Loucy (cell line): Measurements from ENCODE around the gene GPX7.

Source experiments
- H2AFZ ChIP-seq: fragments of 200-600 bp; sonication (generic); 2 replicates; pipeline ENCODE4 v1.6.0; 2016; ENCODE audit warnings: antibody characterized with exemption, mild to moderate bottlenecking, low read length, moderate library complexity
- H3F3A ChIP-seq: fragments of 200-600 bp; 2 replicates; pipeline ENCODE4 v1.6.0; 2016; ENCODE audit warnings: antibody characterized with exemption, low read depth, mild to moderate bottlenecking
- H3K27me3 ChIP-seq: fragments of 200-600 bp; sonication (generic); 2 replicates; pipeline ENCODE4 v1.6.1; 2014; ENCODE audit warnings: low read length, mild to moderate bottlenecking; ENCODE audit not compliant: insufficient read depth, poor library complexity, severe bottlenecking
- H3K36me3 ChIP-seq: fragments of 200-600 bp; sonication (generic); 2 replicates; pipeline ENCODE4 v1.6.1; 2016; ENCODE audit warnings: low read length; ENCODE audit not compliant: insufficient read depth
- H3K4me1 ChIP-seq: fragments of 200-600 bp; sonication (generic); 2 replicates; pipeline ENCODE4 v1.5.1; 2014; ENCODE audit warnings: low read length, mild to moderate bottlenecking; ENCODE audit not compliant: insufficient read depth, poor library complexity, severe bottlenecking
- H3K4me2 ChIP-seq: fragments of 200-600 bp; sonication (generic); 2 replicates; pipeline ENCODE4 v1.6.0; 2014; ENCODE audit warnings: antibody characterized with exemption, low read length, low read depth, mild to moderate bottlenecking; ENCODE audit not compliant: poor library complexity, severe bottlenecking
- H3K4me3 ChIP-seq: fragments of 200-600 bp; sonication (generic); 2 replicates; pipeline ENCODE4 v1.5.1; 2014; ENCODE audit warnings: low read length, mild to moderate bottlenecking, mixed read lengths; ENCODE audit not compliant: poor library complexity, severe bottlenecking
- H3K79me2 ChIP-seq: fragments of 200-600 bp; sonication (generic); 2 replicates; pipeline ENCODE4 v1.6.1; 2014; ENCODE audit warnings: low read length; ENCODE audit not compliant: insufficient read depth
- H3K9ac ChIP-seq: fragments of 200-600 bp; sonication (generic); 2 replicates; pipeline ENCODE4 v1.6.0; 2014; ENCODE audit warnings: mild to moderate bottlenecking, low read depth, low read length, moderate library complexity; ENCODE audit not compliant: poor library complexity, severe bottlenecking
- H3K9me2 ChIP-seq: fragments of 200-600 bp; sonication (generic); replicated peaks from 2 replicates; pipeline ENCODE4 v1.6.1; 2016; ENCODE audit warnings: low read depth, low read length, mixed read lengths
- H3K9me3 ChIP-seq: fragments of 200-600 bp; sonication (generic); 2 replicates; pipeline ENCODE4 v1.6.1; 2014; ENCODE audit warnings: mild to moderate bottlenecking, antibody characterized with exemption, low read length, low read depth; ENCODE audit not compliant: insufficient read depth
- H4K20me1 ChIP-seq: fragments of 200-600 bp; sonication (generic); 2 replicates; pipeline ENCODE4 v1.6.0; 2014; ENCODE audit warnings: antibody characterized with exemption, low read length, mild to moderate bottlenecking; ENCODE audit not compliant: insufficient read depth, poor library complexity, severe bottlenecking
- EZH2phosphoT487 ChIP-seq: fragments of 200-600 bp; IDR thresholded peaks from 2 replicates; pipeline ENCODE4 v1.6.1; 2018; ENCODE audit warnings: antibody characterized with exemption, mild to moderate bottlenecking, moderate library complexity, borderline replicate concordance
- TF ChIP-seq, protein P1 (sequence below): fragments of 200-600 bp; sonication (generic); conservative IDR thresholded peaks from 2 replicates; pipeline ENCODE4 v1.5.1; 2014; ENCODE audit warnings: mild to moderate bottlenecking, antibody characterized with exemption, low read length

GPX7 gene

DNA sequence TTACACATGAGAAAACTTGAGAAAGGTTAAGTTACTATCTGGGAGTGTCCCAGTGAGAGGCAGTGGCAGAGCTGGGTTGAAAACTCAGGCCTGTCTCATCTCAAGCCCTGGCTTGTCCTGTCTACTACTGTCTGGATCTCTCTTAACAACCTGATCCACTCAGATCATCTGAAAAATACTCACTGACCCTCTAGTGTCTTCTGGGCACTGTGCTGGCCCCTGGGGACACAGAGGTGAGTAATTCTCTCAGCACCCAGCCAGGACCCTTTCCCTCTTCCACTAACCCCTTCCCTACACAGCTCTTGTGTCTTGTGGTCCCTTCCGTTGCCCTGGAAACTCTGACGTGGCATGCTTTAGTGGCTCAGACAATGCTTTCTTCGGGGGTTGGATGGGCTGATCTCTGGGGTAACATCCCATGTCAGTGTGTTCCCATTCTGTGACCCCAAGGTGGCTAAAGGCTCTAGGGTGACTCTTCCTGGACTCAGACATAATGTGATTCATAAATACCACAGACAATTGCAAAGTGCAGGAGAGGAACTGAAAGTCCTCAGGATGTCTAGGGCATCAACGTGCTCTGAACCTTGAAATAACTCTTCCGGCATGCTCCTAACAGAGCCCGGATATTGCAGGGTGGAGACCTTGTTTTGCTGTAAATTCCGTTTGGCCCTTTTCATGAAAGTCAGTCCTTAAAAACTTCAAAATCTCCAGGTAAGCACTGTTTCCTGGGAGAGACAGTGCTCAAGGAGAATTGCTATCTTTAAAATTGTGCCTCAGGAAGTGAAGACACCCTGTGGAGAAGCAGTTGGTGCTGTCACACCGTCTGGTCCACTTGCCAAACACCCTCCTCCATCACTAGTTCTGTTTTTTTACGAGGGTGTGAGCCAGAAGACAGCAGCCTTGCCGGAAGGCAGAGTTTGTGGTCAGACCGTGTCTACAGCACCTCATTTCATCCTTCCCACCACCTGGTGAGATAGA, 34.8 kb downstream of the GPX7 start:
- Histone ChIP-seq H3K27me3 (no peaks in the 10 kb centered on the region), H3K9me3 (no peaks in the 10 kb centered on the region), H3K4me2 (peak overlapping the region; percentile 74), H3K9me2 (no peaks in the 10 kb centered on the region), H3K79me2 (no peaks in the 10 kb centered on the region), H3K36me3 (no peaks in the 10 kb centered on the region), H3F3A (peaks cover 5% of the 10 kb centered on the region; the same call in 1 of the 2 replicates), H3K9ac (peak overlapping the region; percentile 74), H2AFZ (peak overlapping the region; percentile 57), H3K4me1 (peaks cover 56% of the 10 kb centered on the region), H3K4me3 (peak overlapping the region; percentile 59), H4K20me1 (no peaks in the 10 kb centered on the region)
- no peak for TF ChIP-seq EZH2phosphoT487
- TF ChIP-seq, protein P1, sequence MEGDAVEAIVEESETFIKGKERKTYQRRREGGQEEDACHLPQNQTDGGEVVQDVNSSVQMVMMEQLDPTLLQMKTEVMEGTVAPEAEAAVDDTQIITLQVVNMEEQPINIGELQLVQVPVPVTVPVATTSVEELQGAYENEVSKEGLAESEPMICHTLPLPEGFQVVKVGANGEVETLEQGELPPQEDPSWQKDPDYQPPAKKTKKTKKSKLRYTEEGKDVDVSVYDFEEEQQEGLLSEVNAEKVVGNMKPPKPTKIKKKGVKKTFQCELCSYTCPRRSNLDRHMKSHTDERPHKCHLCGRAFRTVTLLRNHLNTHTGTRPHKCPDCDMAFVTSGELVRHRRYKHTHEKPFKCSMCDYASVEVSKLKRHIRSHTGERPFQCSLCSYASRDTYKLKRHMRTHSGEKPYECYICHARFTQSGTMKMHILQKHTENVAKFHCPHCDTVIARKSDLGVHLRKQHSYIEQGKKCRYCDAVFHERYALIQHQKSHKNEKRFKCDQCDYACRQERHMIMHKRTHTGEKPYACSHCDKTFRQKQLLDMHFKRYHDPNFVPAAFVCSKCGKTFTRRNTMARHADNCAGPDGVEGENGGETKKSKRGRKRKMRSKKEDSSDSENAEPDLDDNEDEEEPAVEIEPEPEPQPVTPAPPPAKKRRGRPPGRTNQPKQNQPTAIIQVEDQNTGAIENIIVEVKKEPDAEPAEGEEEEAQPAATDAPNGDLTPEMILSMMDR: no peak

DNA sequence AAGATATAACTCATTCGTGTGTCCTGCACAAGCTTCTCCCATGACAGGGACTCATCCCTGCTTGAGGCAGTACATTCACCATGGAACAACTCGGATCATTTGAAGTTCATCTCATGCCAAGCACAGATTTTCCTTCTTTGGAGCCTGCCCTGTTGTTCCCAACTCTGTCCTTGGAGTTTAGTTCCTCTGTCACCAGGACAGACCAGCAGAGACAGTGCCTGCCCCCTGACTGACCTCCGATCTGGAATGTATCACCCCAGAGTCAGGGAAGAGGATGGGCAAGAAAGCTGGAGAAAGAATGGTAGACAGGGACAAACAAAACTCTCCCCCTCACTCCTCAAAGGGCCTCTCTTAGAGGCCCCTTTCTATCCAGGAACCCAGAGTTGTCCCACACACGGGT, 35.8 kb downstream of the GPX7 start:
- no peak for TF ChIP-seq EZH2phosphoT487
- TF ChIP-seq, protein P1: no peak
- Histone ChIP-seq H3K9me2 (no peaks in the 10 kb centered on the region), H3K79me2 (no peaks in the 10 kb centered on the region), H3K9me3 (no peaks in the 10 kb centered on the region), H3K4me3 (peak overlapping the region; percentile 59), H3K27me3 (no peaks in the 10 kb centered on the region), H3K4me1 (peaks cover 52% of the 10 kb centered on the region), H3K36me3 (no peaks in the 10 kb centered on the region), H4K20me1 (no peaks in the 10 kb centered on the region), H2AFZ (0 out of 2 replicates have a peak overlapping the region, but pooled peaks have one; percentile 5), H3K4me2 (peak overlapping the region; percentile 74), H3K9ac (peak overlapping the region; percentile 74), H3F3A (peaks cover 5% of the 10 kb centered on the region; the same call in 1 of the 2 replicates)

DNA sequence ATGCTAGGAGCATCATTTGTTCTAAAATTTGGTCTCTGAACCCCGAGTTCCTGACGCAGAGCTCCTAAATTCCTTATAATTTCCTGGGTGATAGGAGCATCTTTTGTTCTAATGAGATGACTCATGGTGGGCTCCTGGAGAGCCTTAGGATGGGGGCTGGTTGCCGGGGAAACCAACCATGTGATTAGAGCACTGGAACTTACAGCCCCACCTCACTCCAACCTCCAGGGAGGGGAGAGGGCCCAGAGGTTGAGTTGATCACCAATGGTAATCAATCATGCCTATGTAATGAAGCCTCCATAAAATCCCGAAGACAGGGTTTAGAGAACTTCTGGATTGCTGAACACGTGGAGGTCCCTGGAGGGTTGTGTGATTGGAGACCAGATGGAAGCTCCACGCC, 38.5 kb downstream of the GPX7 start:
- H3K4me3 ChIP-seq: no peak overlapping the region
- H3K4me2 ChIP-seq: no peak overlapping the region
- no peaks in the 10 kb centered on the region for H3K36me3 ChIP-seq
- TF ChIP-seq, protein P1: no peak
- no peaks in the 10 kb centered on the region for H4K20me1 ChIP-seq
- H3K4me1 ChIP-seq: peaks cover 45% of the 10 kb centered on the region
- no peaks in the 10 kb centered on the region for H3K27me3 ChIP-seq
- no peaks in the 10 kb centered on the region for H3K9me3 ChIP-seq
- H3K79me2 ChIP-seq: no peaks in the 10 kb centered on the region
- H3F3A ChIP-seq: peaks cover 5% of the 10 kb centered on the region; the same call in 1 of the 2 replicates
- no peak overlapping the region for H3K9ac ChIP-seq
- H2AFZ ChIP-seq: no peak overlapping the region
- no peaks in the 10 kb centered on the region for H3K9me2 ChIP-seq
